AG09309 (cell line): Measurements from ENCODE around the gene KCNN4.

ENCODE experiments used
- DNase-seq: peaks from one replicate; pipeline ENCODE4 v3.0.0-alpha.2; 2010; ENCODE audit warnings: low read depth
- H3K4me3 ChIP-seq: 2 replicates; pipeline ENCODE4 v1.5.1; 2011; ENCODE audit warnings: mild to moderate bottlenecking, low read depth, low read length, moderate library complexity; ENCODE audit not compliant: control insufficient read depth
- TF ChIP-seq, protein P1 (sequence below): IDR thresholded peaks from 2 replicates; pipeline ENCODE4 v1.5.1; 2011; ENCODE audit warnings: mild to moderate bottlenecking, low read depth, low read length, inconsistent platforms; ENCODE audit not compliant: insufficient read depth, control insufficient read depth; ENCODE audit errors: missing control alignments

KCNN4 gene

DNA sequence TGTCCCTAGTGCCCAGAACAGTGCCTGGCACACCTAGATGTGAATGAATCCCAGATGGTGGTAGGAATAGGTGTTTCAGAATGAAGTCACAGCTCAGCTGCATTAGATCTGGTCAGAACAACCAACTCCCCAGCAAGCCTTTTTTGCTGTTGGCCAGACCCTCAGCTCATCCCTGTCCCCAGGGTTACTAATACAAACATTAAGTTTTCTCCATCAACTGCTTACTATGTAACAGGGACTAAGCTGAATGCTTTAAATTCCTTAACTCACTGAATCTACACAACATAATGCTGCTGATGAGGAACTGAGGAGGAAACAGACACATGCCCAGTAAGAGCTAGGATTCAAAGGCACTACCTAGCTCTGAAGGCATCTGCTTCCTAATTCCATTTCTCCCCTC is 44.8 kb downstream of the KCNN4 start:
- TF ChIP-seq, protein P1, sequence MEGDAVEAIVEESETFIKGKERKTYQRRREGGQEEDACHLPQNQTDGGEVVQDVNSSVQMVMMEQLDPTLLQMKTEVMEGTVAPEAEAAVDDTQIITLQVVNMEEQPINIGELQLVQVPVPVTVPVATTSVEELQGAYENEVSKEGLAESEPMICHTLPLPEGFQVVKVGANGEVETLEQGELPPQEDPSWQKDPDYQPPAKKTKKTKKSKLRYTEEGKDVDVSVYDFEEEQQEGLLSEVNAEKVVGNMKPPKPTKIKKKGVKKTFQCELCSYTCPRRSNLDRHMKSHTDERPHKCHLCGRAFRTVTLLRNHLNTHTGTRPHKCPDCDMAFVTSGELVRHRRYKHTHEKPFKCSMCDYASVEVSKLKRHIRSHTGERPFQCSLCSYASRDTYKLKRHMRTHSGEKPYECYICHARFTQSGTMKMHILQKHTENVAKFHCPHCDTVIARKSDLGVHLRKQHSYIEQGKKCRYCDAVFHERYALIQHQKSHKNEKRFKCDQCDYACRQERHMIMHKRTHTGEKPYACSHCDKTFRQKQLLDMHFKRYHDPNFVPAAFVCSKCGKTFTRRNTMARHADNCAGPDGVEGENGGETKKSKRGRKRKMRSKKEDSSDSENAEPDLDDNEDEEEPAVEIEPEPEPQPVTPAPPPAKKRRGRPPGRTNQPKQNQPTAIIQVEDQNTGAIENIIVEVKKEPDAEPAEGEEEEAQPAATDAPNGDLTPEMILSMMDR, result no peak
- H3K4me3 ChIP-seq, result no peak overlapping the region
- no peak for DNase-seq

DNA sequence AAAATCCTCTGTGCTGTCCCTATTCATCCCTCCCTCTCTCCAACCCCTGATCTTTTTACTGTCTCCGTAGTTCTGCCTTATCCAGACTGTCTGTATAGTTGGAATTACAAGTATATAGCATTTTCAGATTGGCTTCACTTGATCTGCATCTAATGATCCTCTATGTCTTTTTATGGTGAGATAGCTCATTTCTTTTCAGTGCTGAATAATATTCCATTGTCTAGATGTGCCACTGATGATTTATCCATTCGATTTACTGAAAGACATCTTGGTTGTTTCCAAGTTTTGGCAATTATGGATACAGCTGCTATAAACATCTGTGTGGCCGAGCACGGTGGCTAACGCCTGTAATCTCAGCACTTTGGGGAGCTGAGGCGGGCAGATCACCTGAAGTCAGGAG is 45.8 kb downstream of the KCNN4 start:
- DNase-seq, result no peak
- H3K4me3 ChIP-seq, result no peak overlapping the region
- TF ChIP-seq, protein P1, result no peak

DNA sequence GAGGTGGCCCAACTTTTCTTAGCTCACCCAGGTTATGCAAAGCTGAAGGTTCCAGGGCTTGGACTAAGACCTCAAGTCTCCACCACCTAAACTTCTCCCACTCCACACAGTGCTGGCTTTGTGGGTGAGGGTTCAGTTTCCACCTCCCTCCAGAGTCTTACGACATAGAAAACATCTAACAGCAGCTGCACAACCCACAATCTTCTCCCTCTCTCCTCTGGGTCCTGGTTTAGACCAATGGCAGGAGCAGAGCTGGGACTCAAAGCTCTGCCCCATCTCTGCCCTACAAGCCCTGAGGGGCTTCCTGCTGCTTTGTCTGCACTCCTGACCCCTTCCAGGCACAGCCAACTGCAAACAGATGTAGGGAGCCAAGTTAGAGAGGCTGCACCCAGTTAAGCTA is 48.9 kb downstream of the KCNN4 start:
- no peak overlapping the region for H3K4me3 ChIP-seq
- no peak for DNase-seq
- TF ChIP-seq, protein P1, result no peak

DNA sequence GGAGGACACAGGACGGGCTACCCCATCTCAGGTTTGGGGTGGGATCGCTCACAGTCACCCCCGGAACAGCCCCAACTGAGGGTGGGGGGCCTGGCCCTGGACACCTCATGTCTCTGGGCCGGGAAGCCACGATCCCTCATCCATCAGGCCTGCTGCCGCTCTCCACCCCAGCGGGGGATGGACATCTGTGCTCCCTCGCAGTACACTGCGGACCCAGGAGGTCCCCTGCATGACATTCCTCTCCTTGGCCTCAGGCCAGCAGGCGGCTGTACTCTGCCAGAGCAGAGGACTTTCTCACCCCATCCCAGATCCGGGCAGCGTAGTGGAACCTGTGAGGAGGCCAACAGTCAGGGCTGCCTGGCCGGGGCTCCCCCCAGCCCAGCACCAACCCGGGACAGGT is 49.4 kb downstream of the KCNN4 start:
- no peak for DNase-seq
- no peak overlapping the region for H3K4me3 ChIP-seq
- TF ChIP-seq, protein P1, result no peak

DNA sequence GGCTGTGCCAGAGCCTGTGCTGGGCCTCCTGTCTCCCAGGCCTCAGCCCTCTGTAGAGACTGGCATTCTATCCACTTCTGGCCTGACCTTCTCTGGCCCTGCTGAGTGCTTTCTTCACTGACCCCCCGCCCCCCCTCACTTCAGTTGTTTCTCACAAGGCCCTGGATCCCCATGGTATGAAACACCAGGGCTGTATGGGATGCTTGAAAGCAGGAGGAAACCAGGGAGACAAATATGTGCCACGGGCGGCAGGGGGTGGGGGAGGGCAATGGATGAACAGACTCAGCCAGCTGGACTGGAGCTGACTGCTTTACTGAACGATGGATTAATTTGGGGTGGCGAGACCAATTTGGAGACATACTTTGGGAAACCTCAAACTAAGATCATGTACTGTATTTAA is 50.9 kb downstream of the KCNN4 start:
- no peak overlapping the region for H3K4me3 ChIP-seq
- TF ChIP-seq, protein P1, result no peak
- no peak for DNase-seq

DNA sequence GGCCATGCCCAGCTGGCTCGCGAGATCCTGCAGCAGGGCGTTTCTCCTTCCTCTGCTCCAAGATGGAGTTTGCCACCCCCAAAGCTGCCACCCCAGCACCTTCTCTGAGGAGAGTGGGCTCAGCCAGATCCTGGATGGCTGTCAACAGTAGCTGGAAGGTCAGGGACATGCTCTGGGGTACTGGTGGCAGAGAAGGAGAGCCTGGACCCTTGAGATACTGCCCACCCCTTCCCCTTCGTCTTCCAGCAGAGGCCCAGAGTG is 53.2 kb downstream of the KCNN4 start:
- H3K4me3 ChIP-seq, result no peak overlapping the region
- TF ChIP-seq, protein P1, result no peak
- no peak for DNase-seq
